Hematopoietic multipotent progenitor cell treated with erythropoietin and hydrocortisone succinate and interleukin-3 and kit ligand, for 8 days (in vitro differentiated cells): ENCODE results near the gene EEF2KMT.
A peak's percentile ranks its signal among the peaks of the same experiment; 100 is the strongest.
"Not testable (repeated sequence)": the region's sequence is repeated elsewhere in the genome, so short reads cannot be mapped to it uniquely, and the experiment has no call there.

Experiments
- DNase-seq: peaks from one replicate; pipeline ENCODE4 v3.0.0-alpha.2; 2015

EEF2KMT gene

GRCh38 chr16:5095145-5095830 is 2.3 kb downstream of the EEF2KMT start:
- not testable (repeated sequence) for DNase-seq

GRCh38 chr16:5093746-5094145 is 3.8 kb downstream of the EEF2KMT start:
- not testable (repeated sequence) for DNase-seq

- not testable (repeated sequence) for DNase-seq
Observed at GRCh38 chr16:5093081-5093480, 4.5 kb downstream of the EEF2KMT start.

GRCh38 chr16:5090592-5090991 is 7.0 kb downstream of the EEF2KMT start:
- peak; percentile 10 for DNase-seq

GRCh38 chr16:5089911-5090555 is 7.6 kb downstream of the EEF2KMT start:
- DNase-seq = not testable (repeated sequence)

- not testable (repeated sequence) for DNase-seq
Observed at GRCh38 chr16:5088936-5089335, 8.7 kb downstream of the EEF2KMT start.

GRCh38 chr16:5088086-5088790 is 9.4 kb downstream of the EEF2KMT start:
- not testable (repeated sequence) for DNase-seq

GRCh38 chr16:5085716-5086115 is 11.9 kb downstream of the EEF2KMT start:
- DNase-seq = not testable (repeated sequence)

- peak; percentile 66 for DNase-seq
Observed at GRCh38 chr16:5084802-5085201, 12.8 kb downstream of the EEF2KMT start.

- DNase-seq = not testable (repeated sequence)
Observed at GRCh38 chr16:5084099-5084731, 13.4 kb downstream of the EEF2KMT start.

- DNase-seq = not testable (repeated sequence)
Observed at GRCh38 chr16:5083646-5084045, 13.9 kb downstream of the EEF2KMT start.

GRCh38 chr16:5080996-5081395 is 16.6 kb downstream of the EEF2KMT start:
- not testable (repeated sequence) for DNase-seq

GRCh38 chr16:5080461-5080860 is 17.1 kb downstream of the EEF2KMT start:
- DNase-seq = not testable (repeated sequence)

- DNase-seq = no peak
Observed at GRCh38 chr16:5078626-5079025, 19.0 kb downstream of the EEF2KMT start.

GRCh38 chr16:5077304-5077703 is 20.3 kb downstream of the EEF2KMT start:
- DNase-seq = no peak

- DNase-seq = no peak
Observed at GRCh38 chr16:5075637-5076036, 22.0 kb downstream of the EEF2KMT start.

GRCh38 chr16:5073771-5074170 is 23.8 kb downstream of the EEF2KMT start:
- DNase-seq = not testable (repeated sequence)

- DNase-seq = no peak
Observed at GRCh38 chr16:5073279-5073629, 24.3 kb downstream of the EEF2KMT start.

GRCh38 chr16:5072334-5073278 is 25.0 kb downstream of the EEF2KMT start:
- no peak for DNase-seq

- peak; percentile 88 for DNase-seq
Observed at GRCh38 chr16:5071681-5072333, 25.8 kb downstream of the EEF2KMT start, which contains the start of gene ALG1. Gene ALG1 (plus strand): TSS chr16:5071843. CDS start chr16:5071850, 7 bp downstream.

- no peak for DNase-seq
Observed at GRCh38 chr16:5071341-5071680, 26.3 kb downstream of the EEF2KMT start.
